Left lung (tissue), 10 donors: Measurements from ENCODE around the gene CLK2. TPM values are rescaled to one million over a fixed set of nuclear protein-coding genes. Genes with fewer than 3 reads are reported as not detected.

Source experiments
- ATAC-seq: fragments of 200-7000 bp; cut with Tn5 transposase; one replicate; pipeline ENCODE4 v1.9.1; 2020; ENCODE audit warnings: moderate library complexity
- DNase-seq, 4 donors: peaks; one replicate each; pipeline ENCODE4 v3.0.0-alpha.2; 2013 to 2020
- H3K27ac ChIP-seq, 2 donors: fragments of 200-600 bp; sonication (generic) in 1 of 2; one replicate each; pipeline versions ENCODE4 v1.5.0 to v1.8.0; 2020 to 2021
- H3K27me3 ChIP-seq, 2 donors: fragments of 200-600 bp; sonication (generic) in 1 of 2; one replicate each; pipeline versions ENCODE4 v1.5.0 to v1.8.0; 2020 to 2021
- H3K36me3 ChIP-seq, 2 donors: fragments of 200-600 bp; sonication (generic) in 1 of 2; one replicate each; pipeline versions ENCODE4 v1.5.0 to v1.8.0; 2020 to 2021
- H3K4me1 ChIP-seq, 2 donors: fragments of 200-600 bp; one replicate each; pipeline ENCODE4 v1.8.0; 2021
- H3K4me3 ChIP-seq, 2 donors: fragments of 200-600 bp; sonication (generic) in 1 of 2; one replicate each; pipeline versions ENCODE4 v1.5.0 to v1.8.0; 2020 to 2021; ENCODE audit warnings: mild to moderate bottlenecking in 1 of 2
- H3K9me3 ChIP-seq, 2 donors: fragments of 200-600 bp; sonication (generic) in 1 of 2; one replicate each; pipeline versions ENCODE4 v1.5.0 to v1.8.0; 2020 to 2021
- intact Hi-C, 2 donors: fragments of 100-400 bp; cut with DNase I; formaldehyde crosslinking; loops; one replicate each; pipeline versions ENCODE4 v1.11.2 to v1.14.2; 2022
- polyA plus RNA-seq, 6 donors: library from polyadenylated mRNA; unstranded; fragments of 120-200 nt; gene quantifications; one replicate each; pipeline ENCODE4 v1.2.1, GENCODE V29; 2013; ENCODE audit not compliant: insufficient read length in 6 of 6
- total RNA-seq, 2 donors: library from RNA; stranded (reverse); fragmentation: NEBNext Ultra II Directional; extraction: Animal tissue kit (Norgen Biotek cat#: 25700); gene quantifications; one replicate each; pipeline ENCODE4 v1.2.1, GENCODE V29; 2021
- TF ChIP-seq, protein P1 (sequence below), 2 donors: fragments of 200-600 bp; sonication (generic) in 1 of 2; IDR thresholded peaks; one replicate each; pipeline versions ENCODE4 v1.5.0 to v1.8.0; 2021; ENCODE audit warnings: antibody characterized with exemption in 2 of 2
- donor health status: DM: no; HTN: yes; CAD: no.
- donor health status: DM: no; HTN: no; CAD: no.

Gene CLK2
- total and polyA plus RNA-seq, 8 donors, result 45.4 to 94.8 (median 76.6) TPM

DNA sequence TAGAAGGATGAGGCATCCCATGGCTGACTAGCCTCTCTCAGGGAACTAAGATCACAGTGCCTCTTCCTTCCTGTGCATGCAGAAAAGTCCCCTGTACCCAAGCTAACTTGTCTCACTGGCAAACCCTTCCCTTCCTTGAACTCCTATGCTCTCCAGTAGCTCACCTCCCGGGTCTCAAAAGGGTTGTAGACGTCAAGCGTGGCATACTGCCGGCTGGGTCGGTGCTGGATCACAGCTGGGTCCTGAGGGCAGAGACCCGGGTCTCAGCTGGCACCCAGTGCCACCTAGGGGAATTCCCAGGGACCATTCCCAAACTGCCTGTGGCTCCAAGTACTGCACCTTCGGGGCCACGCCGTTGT lies 11.8 kb downstream of the CLK2 start:
- intact Hi-C loops, result no loop called here
- no peaks in the 10 kb centered on the region for H3K27me3 ChIP-seq
- peaks cover 7 to 24% of the 10 kb centered on the region in 2 donors for H3K4me1 ChIP-seq
- TF ChIP-seq, protein P1, sequence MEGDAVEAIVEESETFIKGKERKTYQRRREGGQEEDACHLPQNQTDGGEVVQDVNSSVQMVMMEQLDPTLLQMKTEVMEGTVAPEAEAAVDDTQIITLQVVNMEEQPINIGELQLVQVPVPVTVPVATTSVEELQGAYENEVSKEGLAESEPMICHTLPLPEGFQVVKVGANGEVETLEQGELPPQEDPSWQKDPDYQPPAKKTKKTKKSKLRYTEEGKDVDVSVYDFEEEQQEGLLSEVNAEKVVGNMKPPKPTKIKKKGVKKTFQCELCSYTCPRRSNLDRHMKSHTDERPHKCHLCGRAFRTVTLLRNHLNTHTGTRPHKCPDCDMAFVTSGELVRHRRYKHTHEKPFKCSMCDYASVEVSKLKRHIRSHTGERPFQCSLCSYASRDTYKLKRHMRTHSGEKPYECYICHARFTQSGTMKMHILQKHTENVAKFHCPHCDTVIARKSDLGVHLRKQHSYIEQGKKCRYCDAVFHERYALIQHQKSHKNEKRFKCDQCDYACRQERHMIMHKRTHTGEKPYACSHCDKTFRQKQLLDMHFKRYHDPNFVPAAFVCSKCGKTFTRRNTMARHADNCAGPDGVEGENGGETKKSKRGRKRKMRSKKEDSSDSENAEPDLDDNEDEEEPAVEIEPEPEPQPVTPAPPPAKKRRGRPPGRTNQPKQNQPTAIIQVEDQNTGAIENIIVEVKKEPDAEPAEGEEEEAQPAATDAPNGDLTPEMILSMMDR (IDR thresholded peaks at IDR 0.05), result no peak
- no peak for DNase-seq
- no peak for ATAC-seq
- peak overlapping the region; percentile 77 to 94 for H3K4me3 ChIP-seq
- H3K36me3 ChIP-seq, result peaks cover 0 to 77% of the 10 kb centered on the region in 2 donors
- H3K27ac ChIP-seq, result peak overlapping the region; percentile 73 to 85
- no peaks in the 10 kb centered on the region for H3K9me3 ChIP-seq

DNA sequence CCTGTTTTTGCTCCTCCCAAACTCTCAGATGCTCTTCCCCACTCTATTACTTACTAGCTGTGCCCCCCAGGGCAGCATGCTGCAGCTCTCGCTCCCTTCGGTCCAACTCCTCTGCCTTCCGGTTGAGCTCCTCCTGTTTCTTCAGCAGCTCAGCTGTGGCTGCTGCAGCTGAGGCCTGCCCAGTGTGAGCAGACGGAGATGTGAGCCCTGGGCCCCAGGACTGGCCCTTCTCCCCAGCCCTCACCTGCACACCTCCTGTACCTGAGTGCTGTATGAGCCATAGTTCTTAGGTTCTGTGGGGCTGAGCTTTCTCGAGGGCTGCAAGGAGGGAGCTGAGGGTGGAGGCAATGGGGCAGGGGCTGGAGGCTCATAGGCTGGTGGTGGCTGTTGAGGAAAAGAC lies 13.0 kb downstream of the CLK2 start:
- ATAC-seq (no peak), DNase-seq (no peak)
- Histone ChIP-seq H3K36me3 (peaks cover 0 to 65% of the 10 kb centered on the region in 2 donors), H3K27ac (peak overlapping the region in 1 of 2 donors; percentile 1), H3K27me3 (no peaks in the 10 kb centered on the region), H3K9me3 (no peaks in the 10 kb centered on the region), H3K4me3 (no peak overlapping the region), H3K4me1 (peaks cover 7 to 34% of the 10 kb centered on the region in 2 donors)
- intact Hi-C loops, result no loop called here
- TF ChIP-seq, protein P1 (IDR thresholded peaks at IDR 0.05), result no peak

DNA sequence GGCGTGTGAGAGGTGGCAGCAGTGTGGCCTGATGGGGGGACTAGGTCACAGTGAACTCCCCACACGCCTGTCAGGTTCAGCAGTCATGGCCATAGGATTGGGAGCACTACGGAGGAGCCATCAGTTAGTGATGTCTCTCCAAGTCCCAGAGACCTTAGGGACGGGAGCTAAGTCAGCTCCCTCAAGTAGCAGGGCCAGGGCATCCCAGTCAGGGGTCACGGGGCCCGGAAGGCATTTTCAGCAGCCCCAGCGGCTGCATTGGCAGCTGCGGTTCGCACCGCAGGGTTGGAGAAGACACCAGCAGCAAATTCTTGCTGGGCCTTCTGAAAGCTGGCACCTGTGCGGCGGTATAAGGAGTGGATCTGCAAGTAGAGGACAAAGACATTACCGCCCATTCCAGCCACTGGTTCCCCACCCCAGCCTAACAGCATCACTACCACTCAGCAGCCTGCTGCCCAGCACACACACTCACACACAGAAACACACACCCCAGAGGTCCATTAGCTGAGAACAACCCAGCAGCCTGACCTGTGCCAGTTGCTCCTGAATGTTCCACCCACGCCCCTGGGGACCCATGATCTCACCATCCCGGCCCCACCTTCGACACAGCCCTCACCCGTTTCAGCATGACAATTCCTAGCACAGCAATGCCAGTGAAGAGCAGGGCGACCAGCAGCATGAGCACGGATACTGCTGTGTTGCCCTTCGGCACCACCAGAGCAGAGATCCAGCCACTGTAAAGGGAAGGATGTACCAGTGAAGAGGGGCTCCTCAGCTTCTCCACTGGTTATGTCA lies 17.0 kb downstream of the CLK2 start:
- no peaks in the 10 kb centered on the region for H3K9me3 ChIP-seq
- ATAC-seq (no peak), DNase-seq (no peak)
- peak overlapping the region; percentile 91 to 93 for H3K27ac ChIP-seq
- H3K4me3 ChIP-seq, result peak overlapping the region; percentile 67 to 76
- no peaks in the 10 kb centered on the region for H3K27me3 ChIP-seq
- TF ChIP-seq, protein P1 (IDR thresholded peaks at IDR 0.05), result no peak
- H3K4me1 ChIP-seq, result peaks cover 13 to 42% of the 10 kb centered on the region in 2 donors
- intact Hi-C loops, result no loop called here
- H3K36me3 ChIP-seq, result peaks cover 0 to 39% of the 10 kb centered on the region in 2 donors

- Histone ChIP-seq H3K9me3 (no peaks in the 10 kb centered on the region), H3K4me1 (peaks cover 19 to 42% of the 10 kb centered on the region in 2 donors), H3K27me3 (no peaks in the 10 kb centered on the region), H3K27ac (peak within 1 kb of the TSS; percentile 91 to 93), H3K4me3 (peak within 1 kb of the TSS; percentile 67 to 76), H3K36me3 (peaks cover 0 to 39% of the 10 kb centered on the region in 2 donors)
- intact Hi-C loops, result no loop called here
- ATAC-seq (peak; percentile 95), DNase-seq (peak; percentile 85 to 96 (median 92))
- TF ChIP-seq, protein P1 (IDR thresholded peaks at IDR 0.05), result peak in 1 of 2 donors; percentile 28
Observed at GRCh38 chr1:155255243-155256007, 17.9 kb downstream of the CLK2 start, which contains the start of gene ENTREP3. Gene ENTREP3, minus strand, starts transcription at chr1:155255483. Its CDS starts 606 bp downstream, at chr1:155254877.
